HG02981 (cell line): ENCODE results near the gene NAPB.
"Not testable (repeated sequence)": the region's sequence is repeated elsewhere in the genome, so short reads cannot be mapped to it uniquely, and the experiment has no call there.

Experiments used
- ATAC-seq: cut with Tn5 transposase; IDR thresholded peaks from one replicate; pipeline ENCODE4 v1.9.1; 2021; ENCODE audit warnings: mild to moderate bottlenecking, moderate library complexity; ENCODE audit not compliant: unreplicated experiment

The NAPB gene

DNA sequence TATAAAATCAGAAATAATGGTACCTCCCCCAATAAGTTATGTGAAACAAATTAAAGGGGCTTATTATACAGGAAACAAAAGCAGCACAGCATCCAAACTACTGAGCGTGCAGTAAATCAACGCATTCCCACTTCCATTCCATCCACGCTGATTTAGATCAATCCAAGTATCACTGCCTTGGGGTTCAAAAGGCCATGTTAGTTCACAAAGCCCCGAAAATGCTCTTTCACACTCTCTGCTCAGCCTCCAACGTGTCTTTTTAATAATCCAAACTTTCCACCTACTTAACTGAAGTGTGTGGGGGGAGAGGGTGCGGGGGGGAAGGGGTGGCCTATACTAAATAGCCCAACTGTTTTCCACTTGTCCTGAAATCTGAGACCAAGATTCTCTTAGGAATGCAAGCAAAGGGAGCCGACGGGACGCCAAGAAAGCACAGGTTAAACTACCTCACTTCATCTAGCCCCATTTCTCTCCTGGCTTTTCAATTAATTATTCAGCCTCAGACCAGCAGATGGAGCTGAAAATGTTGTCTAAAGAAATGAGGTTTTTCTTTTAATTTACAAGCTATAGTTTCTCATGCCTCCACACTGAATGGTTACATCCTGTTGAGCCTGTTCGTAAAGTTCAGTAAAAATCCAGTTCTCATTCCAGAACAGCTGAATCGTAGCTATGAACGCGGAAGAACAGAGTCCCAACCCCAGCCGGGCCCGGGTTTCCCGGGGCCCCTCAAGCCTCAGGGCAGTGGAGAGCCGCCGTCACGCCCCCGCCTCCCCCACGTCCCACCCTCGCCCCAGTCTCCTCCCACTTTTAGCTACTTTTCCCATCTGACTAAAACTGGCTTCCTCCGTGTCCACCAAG, 71.7 kb downstream of the NAPB start:
- ATAC-seq = peak; percentile 36

DNA sequence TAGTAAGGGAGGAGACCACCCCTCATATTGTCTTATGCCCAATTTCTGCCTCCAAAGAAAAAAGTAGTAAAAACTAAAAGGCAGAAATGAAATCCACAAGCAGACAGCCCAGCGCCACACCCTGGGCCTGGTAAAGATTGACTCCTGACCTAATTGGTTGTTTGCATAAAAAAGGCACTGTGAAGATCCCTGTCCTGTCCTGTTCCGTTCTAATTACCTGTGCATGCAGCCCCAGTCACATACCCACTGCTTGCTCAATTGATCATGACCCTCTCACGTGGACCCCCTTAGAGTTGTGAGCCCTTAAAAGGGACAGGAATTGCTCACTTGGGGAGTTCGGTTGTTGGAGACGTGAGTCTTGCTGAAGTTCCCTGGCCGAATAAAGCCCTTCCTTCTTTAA, 72.8 kb downstream of the NAPB start:
- ATAC-seq = not testable (repeated sequence)

GRCh38 chr20:23347791-23348190, 73.5 kb downstream of the NAPB start:
- ATAC-seq = no peak

DNA sequence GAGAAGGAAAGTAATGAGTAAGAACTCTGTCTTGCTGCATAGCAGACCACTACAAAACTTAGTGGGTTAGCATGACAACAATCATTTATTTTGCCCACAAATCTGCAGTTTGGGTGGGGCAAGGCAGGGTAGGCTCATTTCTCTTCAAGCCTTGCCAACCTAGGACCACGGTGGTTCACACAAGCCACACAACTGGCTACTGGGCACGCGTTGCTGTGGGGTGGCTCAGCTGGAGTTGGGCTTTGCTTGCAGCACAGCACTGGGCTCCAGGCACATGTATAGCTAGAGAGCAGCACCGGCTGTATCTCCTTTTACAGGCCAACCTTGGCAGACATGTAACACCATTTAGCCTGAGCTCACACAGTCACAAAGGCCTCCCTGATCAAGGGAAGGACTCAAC, 75.3 kb downstream of the NAPB start:
- no peak for ATAC-seq

DNA sequence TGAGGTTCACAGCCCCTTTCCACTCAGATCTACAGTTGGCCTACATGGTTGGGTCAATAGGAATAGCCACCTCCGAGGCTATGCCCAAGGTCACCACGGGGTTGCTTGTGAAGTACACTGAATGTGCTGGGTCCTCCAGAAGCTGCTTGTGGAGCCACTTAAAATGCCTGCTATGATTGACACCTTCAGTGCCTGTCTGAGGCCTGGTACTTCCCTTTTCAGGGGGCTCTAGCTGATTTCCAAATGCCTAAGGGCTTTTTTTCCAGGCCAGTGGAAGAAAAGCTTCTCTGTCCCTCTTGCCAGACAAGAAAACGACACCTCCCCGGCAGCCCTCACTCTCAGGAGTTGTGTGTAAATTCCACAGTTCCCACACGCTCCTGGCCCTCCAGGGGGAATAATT, 77.0 kb downstream of the NAPB start:
- no peak for ATAC-seq

DNA sequence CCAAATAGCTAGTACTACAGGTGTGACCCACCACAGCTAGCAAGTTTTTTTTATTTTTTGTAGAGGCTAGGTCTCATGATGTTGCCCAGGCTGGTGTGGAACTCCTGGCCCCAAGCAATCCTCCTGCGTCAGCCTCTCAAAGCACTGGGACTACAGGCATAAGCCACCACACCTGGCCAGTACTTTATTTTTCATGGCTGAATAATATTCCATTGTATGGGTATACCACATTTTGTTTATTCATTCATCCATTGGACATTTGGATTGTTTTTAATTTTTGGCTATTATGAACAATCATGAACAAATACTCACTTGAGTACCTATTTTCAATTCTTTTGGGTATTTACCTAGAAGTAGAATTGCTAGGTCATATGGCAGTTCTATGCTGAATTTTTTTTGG, 77.7 kb downstream of the NAPB start:
- no peak for ATAC-seq

DNA sequence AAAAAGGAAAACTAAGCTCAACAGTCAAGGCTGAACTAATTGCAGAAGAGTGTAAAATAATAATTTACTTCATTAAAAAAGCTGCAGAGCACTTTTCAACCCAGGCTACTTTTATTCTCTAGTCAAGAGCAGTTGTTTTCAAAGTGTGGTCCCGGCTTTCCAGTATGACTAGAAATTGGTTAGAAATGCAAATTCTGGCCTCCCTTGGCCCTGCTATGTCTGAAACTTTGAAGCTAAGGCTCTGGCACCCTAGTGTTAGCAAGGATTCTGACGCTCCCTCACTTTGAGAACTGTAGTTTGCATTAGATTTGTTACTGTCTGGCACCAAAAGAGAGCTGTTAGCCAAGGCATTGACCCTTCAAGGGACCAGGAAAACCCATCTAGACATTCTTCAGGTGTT, 80.2 kb downstream of the NAPB start:
- ATAC-seq = peak; percentile 49

DNA sequence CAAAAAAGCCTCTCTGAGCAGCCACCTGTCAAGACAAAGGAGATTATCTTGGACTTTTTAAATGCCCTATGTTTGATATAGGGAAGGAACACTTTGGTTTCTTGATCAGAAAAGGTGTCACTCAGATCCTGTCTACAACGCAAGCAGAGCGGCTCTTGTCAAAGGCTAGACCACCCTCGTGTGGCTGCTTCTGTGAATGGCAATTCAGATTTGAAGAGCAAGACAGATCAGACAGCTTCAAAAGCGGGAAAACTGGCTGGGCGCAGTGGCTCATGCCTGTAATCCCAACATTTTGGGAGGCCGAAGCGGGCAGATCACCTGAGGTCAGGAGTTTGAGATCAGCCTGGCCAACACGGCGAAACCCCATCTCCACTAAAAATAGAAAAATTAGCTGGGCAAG, 80.8 kb downstream of the NAPB start:
- ATAC-seq = peak; percentile 54

GRCh38 chr20:23339986-23340385, 81.3 kb downstream of the NAPB start:
- ATAC-seq = no peak

DNA sequence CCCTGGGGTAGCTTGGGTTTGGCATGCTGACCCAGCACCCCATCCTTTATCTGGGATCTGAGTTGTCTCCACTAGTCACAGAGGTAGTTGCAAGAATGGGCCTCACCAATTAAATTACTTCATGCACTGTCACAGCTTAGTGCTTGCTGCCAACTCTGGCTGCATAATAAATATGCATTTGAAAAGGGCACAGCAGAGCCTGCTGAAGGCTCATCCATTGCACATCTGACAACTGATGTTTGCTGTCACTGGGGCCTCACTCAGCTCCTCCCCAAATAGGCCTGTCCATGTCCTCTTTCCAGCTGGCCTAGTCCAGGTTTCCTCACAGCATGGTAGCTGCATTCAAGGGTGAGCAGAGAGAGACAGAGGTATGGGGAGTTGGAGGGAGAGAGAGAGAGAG, 84.0 kb downstream of the NAPB start:
- ATAC-seq = no peak

DNA sequence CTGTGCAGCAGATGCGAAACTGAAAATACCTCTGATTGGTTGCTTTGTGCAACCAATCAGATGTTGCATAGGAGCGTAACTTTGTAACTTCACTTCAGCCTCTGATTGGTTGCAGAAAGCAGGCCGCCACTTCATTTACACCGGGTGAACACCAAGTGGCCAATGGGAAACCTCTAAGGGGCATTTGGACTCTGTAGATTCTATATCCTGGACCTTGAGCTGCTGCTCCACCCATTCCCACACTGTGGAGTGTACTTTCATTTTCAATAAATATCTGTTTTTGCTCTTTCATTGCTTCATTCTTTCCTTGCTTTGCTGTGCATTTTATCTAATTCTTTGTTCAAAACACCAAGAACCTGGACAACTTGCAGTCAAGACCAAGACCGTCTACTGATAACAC, 84.8 kb downstream of the NAPB start:
- ATAC-seq = no peak

DNA sequence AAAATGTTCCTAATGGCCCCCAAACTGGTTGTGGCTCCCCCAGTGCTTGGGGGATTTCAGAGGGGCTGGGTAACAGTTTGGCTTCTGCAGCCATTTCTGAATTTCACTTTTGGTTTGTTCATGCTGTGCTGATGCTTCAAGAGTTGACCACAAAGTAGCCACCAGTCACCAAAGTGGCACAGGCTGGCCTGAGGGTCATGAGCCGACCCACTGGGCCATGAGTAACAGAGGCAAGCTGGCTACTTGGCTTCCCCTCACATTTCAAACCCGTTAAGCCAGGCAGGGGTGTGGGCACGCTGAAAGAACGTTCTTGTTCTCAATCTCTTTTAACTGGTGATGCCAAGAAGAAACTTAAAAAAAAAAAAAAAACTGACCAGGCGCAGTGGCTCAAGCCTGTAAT, 85.8 kb downstream of the NAPB start:
- no peak for ATAC-seq

DNA sequence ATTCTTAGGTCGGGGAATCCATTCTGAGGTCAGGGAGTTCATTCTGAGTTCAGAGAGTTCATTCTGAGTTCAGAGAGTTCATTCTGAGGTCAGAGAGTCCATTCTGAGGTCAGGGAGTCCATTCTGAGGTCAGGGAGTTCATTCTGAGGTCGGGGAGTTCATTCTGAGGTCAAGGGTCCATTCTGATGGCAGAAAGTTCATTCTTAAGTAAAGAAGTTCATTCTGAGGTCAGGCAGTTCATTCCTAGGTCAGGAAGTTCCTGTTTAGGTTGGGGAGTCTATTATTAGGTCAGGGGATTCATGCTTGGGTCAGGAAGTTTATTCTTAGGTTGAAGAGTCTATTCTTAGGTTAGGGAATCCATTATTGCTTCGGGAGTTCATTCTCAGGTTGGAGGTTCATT, 87.2 kb downstream of the NAPB start:
- no peak for ATAC-seq

DNA sequence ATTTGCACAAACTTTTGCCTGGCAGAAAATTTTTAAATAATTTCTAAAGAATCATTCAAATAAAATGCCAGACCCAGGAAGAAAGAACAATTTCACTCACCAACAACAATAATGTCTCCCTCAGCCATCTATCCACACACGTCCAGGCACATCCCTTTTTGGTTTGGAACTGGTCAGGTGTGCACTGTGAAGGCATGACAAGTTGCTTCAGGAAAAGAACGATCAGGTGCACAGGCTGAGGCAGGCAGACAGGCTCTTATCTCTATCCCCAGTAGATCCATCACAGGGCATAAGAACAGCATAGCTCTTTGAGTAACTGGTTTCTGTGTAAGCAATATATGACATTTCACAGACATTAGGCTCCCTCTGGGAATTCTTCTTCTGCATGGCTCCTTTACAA, 88.8 kb downstream of the NAPB start:
- ATAC-seq = no peak

DNA sequence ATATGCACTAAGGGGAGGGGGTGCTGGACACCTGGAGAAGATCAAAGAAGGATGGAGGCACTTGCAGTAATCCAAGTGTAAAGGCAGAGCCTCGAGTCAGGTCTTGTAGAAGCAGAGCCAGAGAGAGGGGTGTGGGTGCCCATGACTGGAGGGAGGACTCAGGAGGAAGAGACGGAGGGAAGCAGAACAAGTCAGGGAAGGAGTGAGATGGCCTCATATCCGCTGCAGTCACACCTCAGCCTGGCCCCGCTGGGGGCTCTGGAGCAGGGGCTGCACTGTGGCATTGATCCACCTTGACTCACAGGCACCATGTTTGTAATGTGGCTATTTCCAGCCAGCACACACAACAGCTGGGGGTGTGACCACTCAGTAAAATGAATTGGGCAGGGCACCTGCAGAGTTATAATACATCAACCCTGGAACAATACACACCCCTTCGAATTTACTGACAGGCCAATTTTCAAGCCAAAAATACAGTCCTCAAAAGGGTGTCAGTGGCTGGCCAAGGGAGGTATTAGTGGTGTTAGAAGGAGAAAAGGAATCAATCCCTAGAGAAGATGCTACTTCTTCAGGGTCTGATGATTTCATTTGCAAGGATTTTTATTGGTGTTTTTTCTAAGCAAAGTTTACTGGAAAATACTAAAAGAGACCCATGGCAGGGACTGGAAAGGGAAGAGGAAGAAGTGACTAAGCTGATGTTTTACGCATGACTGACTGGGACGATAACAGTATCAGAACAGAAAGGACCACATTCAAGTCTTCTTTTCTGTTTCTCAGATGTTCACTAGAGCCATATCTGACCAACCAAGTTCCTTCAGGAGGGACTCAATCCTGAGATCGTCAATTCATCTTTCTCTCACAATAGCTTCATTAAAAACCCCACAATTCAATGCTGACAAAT, 89.6 kb downstream of the NAPB start:
- no peak for ATAC-seq

GRCh38 chr20:23327617-23328333, 93.5 kb downstream of the NAPB start:
- ATAC-seq = no peak

GRCh38 chr20:23326774-23327173, 94.5 kb downstream of the NAPB start:
- ATAC-seq = no peak

GRCh38 chr20:23325107-23325506, 96.2 kb downstream of the NAPB start:
- no peak for ATAC-seq
